HG02571 (cell line): Measurements from ENCODE around the gene SCN5A.

Source experiments
- ATAC-seq: cut with Tn5 transposase; IDR thresholded peaks from one replicate; pipeline ENCODE4 v1.9.1; 2021; ENCODE audit warnings: mild to moderate bottlenecking, moderate library complexity; ENCODE audit not compliant: unreplicated experiment

Gene SCN5A

DNA sequence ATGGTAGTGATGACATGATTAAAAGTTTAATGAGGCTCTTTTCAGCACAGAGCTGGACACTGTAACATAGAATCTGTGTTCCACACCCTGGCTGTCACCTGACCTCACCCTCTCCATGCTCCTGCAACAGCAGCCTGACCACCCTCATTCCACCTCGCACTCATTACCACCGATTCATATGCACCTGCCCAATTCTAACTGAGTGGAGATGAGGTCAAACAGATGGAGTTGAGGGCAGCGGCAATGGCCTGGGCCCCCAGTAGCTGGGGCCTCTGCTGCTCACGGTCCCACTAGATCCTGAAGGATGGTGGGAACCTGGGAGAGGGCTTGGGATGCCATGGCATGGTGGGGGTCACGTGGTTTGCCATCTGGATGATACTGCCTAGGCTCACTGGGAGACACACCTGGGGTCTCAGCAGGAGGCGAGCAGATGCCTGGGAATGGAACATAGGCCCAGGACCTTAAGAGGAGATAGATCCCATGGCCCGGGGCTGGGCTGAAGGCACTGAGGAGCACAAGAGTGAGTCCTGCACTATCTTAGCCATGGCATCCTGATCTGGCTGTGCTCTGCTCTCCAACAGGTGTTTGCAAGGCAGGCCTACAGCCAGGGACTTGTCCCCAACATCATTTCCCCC lies 1.3 kb downstream of the SCN5A start:
- ATAC-seq, result no peak

DNA sequence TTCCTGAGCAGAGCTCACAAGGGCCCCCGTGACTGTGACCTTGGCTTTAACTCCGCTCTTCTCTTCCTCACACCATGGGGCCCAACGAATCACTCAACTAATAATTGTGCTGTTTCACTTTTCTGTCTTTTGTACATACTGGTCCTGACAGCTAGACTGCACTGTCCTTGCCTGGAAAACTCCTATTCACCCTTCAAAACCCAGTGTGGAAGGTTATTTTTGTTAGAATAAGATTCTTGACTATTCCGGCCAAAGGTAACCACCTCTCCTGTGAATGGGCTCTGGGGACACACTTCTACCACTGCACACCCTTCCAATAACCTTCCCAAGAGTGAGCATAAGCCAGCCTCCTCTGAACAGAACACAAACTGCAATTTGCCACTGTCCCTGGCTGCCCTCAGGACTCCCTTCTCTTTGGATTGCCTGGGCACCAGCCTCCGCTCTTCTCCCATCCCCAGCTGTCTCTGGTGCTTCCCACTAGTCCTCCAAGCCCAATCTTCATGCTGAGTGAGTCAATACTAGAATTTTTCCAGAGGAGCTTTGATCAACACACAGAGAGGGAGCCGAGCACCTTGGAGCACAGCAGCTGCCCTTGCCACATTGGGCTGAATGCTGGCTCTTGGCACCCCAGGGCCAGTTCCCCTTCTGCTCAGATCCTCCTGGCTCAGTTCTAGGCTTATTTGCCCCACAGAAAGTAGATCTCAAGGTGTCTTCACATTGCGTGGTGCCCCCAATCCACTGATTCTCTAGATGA lies 2.1 kb downstream of the SCN5A start:
- no peak for ATAC-seq

DNA sequence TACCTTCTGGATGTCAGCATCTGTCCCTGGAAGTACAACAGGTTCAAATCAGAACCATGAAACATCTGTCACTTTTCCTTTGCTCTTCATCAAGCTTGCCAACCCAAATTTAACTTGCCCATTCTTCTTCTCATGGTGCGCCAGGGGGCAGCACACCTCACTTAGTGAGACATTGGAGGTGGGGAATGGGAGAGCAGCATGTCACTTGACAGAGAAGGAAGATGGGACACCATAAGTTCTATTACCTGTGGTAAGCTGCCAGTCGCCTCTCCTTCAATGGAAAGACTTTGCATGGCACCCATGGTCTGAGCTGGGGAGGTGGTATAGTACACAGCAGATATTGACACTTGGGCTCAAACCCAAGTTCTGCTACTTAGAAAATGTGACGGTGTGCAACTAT lies 2.9 kb downstream of the SCN5A start:
- ATAC-seq, result no peak

DNA sequence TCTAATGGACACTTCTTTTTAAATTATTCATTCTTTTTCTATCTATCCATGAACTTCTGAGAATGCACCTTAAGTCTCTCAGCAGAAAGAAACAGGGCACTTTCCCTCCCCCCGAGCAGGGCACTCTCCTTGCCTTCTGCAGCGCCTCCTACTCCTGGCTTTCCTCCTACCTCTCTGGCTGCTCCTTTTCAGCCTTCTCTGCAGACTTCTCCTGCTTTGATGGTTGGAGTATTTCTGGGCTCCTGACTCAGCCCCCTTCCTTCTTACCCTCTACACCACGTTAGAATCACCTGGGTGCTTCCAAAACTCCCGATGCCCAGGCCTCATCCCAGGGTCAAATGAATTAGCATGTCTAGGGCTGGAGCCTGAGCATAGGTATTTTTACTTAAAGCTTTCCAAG lies 3.4 kb downstream of the SCN5A start:
- no peak for ATAC-seq

DNA sequence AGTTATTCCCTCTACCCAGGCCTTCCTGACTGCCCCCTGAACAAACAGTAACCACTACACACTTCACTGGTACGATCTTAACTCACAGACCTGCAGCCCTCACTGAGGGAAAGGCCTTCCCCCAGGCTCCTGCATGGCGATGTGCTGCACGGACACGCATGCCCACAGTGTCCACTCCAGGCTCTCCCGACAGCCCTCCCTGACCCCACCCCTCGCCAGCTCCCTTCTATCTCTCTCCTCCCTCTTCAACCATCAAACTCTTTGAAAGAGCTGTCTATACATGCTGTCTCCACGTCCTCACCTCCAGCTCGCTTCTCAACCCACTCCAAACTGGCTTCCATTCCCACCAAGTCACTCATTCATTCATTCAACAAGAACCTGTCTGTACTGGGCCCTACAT lies 3.9 kb downstream of the SCN5A start:
- ATAC-seq, result no peak

DNA sequence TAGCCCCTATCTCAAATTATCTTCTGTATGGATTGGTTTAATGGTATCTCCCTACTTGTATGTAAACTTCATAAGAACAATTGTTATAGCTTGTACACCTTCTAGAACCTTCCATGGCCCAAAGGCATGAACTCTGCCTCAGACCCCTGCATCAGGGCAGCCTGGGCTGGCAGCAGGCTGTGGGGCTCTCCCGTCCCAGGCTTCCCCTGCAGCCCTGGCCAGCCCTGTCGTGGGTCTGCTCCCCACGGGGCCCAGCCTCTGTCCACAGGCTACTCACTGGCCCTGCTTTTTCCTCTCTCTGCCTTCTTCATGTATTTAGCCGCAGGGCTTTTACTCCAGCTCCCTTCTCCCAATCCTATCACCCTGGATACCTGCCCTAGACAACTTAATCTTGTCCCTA lies 4.4 kb downstream of the SCN5A start:
- no peak for ATAC-seq

DNA sequence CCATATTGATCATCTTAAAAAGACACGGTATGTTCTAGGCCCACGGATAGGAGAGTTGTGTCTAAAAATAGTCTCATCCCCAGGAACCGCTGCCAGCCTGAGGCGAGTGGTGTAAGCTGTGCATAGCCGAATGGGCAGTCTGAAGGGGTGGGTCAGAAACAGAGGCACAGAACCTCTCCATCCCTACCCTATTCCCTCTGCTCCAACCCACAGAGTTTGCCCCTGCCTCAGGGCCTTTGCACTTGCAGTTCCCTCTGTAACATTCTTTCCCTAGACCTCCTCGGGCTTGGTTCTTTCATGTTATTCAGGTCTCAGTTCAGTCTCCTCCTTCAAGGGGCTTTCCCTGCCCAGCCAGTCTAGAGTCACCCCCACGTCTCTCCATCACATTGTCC lies 4.8 kb downstream of the SCN5A start:
- ATAC-seq, result no peak

DNA sequence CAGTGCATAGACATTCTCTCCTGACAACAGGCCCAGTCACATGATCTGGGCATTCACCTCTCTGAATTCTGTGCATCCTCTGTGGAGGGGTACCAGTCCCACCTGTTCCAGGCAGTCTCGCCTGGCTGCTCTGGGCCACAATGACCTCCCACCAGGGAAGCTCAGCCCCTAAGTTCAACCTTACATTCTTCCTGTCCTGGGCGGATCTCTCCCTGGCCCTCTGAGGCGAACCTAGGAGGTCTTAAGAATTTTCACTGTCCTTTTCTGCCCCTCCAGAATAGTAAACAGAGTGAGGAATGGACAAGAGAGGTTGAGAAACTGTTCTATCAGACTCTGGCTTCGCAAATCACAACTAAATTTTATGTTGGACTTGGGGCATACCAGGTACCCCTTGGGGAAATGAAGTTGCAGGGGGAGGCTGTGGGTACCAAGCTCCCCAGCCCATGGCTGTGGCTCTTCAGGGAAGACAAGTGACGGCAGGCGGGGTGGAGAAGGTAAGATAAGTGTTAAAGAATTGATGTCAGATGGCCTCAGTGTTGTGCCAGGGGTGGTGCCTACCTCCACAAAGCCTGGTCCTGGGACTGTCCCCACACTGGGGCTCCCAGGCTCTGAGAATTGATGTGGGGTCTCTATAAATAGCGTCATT lies 5.3 kb downstream of the SCN5A start:
- ATAC-seq, result no peak

DNA sequence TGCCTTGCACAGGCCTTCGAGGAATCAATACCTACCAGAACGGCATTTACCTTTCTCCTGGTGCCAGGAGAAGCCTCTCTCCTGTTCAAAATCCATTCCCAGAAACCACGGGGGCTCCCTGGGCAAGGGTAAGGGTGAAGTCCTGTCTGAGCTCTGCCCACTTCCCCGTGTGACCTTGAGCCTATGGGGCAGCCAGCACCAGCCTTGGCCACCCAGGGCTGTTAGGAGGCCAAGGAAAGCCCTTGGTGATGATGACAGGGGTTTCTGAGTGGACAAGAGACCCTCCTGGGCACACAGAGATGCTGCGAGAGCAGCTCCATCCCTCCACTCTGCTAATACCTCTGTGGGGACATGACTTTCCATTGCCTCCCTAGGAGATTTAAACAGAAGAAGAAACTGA lies 5.9 kb downstream of the SCN5A start:
- no peak for ATAC-seq

DNA sequence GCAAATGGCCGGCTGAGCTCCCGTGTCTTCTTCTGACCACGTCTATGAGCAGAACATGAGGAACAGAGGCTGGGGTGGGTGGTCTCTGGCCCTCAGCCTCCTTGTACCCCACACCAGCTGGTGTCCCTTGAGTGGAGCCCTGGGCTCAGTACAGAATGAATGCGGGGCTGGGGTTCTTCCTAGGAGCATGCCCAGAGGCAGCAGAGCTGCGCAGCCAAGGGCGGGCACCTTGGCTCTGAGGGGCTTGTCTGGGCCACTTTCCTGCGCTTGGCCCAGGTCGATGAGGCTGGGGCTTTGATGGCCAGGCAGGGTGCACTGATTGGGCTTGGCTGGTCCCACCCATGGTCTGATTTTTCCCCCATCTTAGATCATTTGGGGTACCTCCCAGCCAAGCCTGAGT lies 6.4 kb downstream of the SCN5A start:
- ATAC-seq, result no peak

DNA sequence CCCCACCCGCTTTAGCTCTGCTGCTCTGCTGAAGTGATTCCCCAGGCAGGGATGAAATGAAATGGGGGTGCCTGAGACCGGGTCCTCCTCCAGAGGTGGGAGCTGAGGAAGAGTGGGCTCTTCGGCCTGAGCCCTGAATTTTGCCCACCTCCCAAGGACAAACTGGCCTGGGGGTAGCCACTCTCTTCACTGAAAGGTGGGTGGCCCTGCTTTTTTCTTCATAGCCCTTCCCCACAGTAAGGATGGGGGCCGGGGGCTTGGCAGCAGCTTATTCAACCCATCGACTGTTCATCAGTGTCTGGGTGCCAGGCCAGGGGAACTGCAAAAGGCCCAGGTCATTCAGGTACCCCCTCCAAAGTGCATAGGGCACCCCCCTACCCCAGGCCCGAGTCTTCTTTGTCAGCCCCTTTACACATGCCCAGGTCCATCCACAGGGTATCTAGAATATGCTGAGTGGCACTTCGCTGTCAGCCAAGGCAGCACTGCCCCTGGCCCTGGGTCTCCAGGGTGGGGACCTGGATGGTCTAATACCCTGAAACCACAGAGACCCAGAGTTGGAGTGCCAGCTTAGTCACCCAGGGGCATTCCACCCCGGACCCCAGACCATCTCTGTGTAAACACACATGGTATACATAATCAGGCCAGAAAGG lies 7.9 kb downstream of the SCN5A start:
- no peak for ATAC-seq

DNA sequence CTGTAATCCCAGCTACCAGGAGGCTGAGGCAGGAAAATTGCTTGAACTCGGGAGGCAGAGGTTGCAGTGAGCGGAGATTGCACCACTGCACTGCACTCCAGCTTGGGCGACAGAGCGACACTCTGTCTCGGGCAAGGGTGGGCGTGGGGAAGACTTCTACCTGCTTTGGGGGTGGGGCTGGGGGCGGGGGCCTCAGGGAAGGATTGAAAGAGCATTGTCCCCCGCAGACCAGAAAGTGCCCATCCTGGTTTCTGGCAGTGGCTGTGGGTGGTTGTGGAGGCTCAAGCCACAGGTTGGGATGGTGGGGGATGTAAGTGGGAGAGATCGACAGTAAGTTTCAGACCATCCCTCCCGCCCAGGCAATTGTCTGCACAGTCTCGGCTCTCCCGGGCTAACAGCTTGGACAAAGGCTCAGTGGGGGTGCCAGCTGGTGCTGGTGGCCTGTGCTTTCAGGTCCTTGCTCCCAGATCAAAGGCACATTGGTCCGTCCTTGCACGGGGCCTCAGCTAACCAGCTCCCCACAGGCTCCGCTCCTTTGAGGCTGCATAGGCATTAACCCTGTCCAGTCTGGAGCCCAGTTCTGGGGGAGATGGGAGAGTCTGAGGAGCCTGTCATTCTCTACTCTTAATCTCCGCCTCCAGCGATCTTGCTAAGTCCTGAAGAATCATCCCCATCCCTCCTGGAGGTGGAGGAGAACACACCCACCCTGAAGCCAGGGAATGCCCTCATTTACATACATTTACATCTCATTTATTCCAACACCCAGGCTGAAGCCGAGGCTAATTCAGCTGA lies 8.6 kb downstream of the SCN5A start:
- ATAC-seq, result no peak

DNA sequence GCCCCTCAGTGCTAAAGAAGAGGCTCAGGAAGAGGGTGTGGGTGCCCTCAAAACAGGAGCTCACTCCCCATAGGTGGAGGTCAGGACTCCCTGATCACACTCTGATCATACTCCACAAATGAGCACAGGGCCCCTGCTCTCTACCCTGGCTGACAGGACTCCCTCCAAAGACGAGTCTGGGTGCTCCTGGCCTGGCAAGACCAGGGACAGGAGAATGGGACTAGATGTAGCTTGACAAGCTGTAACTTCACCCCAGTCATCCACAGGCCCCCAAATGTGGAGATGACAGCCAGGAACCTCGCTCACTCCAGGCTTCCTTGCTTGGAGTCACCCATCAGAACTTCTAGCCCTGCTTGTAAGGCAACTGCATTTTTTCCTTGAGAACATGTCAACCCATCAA lies 11.1 kb downstream of the SCN5A start:
- no peak for ATAC-seq

DNA sequence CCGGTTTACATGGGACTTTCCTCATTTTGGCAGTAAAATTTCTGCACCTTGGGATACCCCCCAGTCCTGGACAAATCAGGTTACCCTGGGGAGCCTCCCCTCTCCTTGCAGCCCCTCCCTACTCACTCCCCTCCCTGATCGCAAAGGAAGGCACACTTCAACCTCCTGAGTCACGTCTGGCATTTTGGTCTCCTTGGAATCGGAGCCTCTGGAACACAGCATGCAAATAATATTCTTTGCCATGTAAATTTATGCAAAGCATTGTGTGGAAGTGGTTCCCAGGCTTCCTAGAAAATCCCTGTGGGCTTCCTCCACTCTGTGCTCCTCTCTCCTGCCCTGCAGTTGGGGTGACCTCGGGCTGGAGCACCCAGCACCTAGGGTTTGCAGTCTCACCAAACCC lies 11.6 kb downstream of the SCN5A start:
- ATAC-seq, result no peak

DNA sequence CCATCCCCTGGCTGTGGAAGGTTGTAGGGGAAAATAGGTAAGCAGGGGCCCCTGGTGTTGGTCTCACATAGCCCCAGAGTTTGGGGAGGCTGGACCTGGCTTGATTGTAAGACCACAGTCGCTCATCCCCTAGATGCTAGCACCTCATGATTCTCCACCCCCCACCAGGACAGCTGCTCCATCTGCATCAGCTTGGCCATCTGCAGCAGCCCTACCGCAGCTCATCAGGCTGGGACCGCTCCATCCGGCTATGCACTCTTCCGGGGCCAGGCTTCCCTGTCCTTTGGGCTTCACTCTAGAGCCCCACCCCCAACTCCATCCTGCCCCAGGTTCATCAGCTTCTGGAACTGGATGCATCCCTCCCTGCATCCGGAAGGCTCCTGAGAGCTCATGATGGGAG lies 12.6 kb downstream of the SCN5A start:
- no peak for ATAC-seq

DNA sequence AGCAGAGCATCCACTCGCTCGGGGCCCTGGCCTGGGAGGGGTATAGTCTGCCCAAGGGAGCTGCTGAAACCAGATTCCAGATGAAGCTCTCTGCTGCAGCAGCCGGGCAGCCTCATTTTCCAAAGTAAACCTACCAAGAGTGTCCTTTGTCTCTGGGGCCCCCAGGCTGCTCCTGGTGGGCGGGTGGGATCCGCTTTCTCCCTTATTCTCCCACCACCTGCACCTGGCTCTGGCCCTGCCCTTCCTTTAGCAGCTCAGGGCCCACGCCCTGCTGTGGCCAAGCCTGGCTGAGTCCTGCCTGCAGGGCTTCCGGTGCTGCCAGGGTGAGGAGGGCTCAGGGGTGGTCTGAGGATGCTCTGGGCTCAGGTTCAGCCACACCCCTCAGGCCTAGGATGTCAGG lies 13.0 kb downstream of the SCN5A start:
- no peak for ATAC-seq

DNA sequence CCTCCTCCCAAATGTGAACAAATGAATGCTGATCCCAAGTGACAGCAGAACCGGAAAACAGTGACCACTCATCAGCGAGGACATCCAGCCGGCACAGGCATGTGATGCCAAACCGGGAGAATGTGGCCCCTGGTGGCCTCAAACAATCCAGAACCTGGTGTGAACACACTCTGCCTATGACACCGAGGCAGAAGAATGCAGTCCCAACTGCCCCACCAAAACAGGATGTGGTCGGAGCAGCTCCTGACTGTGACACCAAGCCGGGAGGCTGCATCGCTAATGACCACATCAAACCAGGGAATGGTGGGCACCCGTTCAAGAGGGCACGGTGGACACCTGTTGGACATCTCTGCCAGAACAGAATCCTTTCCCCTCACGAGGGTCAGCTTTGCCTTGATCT lies 15.4 kb downstream of the SCN5A start:
- ATAC-seq, result no peak

DNA sequence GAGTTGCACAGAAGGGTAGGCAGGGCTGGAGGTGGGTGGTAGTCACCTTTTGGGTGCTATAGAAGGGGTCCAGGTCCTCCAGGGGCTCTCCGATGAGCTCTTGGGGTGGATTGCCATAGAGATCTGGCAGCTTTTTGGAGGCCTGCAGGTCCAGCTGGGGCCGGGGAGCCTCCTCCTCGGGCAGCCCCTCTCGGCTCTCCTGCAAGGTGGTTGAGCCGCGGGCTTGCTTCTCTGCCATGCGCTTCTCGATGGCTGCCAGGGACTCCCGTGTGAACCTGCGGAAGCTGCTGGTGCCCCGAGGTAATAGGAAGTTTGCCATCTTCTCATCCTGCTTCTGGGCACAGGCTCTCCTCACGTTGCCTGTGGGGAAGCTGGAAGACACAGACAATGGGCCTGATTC lies 16.5 kb downstream of the SCN5A start:
- ATAC-seq, result no peak

DNA sequence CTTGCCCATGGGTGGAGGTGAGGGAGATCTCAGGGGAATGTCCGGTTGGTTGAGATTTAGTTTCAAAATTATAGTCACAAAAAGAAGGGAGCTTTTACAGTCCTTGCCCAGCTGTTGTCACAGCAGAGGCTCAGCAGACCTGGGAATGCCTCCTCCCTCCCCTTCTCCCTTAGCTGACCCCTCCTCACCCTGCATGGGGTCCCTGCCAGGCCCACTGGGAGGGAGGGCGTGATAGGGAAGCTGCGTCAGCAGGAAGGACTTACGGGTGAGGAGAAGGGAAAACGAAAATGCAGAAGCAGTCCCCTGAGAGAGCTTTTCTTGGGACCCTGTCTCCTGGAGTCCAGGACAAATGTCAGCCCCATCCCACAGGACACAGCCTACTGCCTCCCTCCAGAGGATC lies 18.9 kb downstream of the SCN5A start:
- no peak for ATAC-seq

DNA sequence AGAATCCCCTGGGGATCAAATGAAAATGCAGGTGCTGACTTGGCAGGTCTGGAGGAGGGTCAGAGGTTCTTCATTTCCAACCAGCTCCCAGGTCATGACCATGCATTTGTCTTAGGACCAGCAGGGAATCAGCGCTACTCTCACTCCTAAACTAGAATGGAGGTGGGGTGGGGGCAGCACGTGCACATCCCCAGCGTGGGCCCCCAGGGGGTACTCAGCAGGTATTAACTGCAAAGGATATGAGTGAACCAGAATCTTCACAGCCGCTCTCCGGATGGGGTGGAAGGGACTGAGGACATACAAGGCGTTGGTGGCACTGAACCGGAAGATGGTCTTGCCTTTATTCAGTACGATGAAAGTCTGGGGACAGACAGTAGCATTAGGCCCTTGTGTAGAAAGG lies 19.4 kb downstream of the SCN5A start:
- ATAC-seq, result no peak

DNA sequence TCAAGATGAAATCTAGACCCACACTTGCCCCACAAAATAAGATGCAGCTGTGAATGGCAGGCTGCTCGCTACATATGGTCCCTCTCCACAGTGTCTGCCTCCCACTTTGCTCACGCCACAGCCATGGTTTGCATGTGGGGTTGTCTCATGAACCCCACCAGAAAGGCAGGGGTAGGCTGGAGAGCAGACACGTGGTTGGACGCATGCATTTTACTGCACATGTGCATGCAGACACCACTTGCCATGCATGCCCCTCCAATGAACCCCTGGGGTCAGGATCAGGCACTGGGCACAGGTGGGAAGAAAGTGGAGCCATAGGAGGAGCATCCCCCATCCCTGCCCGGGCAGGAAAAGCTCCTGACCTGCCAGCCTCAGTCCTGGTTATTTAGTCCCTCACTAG lies 20.7 kb downstream of the SCN5A start:
- ATAC-seq, result no peak
